ENCODE measurements around the gene TAF6. TPM values are rescaled to one million over a fixed set of nuclear protein-coding genes. Genes with fewer than 3 reads are reported as not detected.
A peak's percentile ranks its signal among the peaks of the same experiment; 100 is the strongest.

TAF6 gene
- total and polyA plus RNA-seq, 4 donors, result 25.3 to 73.2 (median 44.3) TPM

DNA sequence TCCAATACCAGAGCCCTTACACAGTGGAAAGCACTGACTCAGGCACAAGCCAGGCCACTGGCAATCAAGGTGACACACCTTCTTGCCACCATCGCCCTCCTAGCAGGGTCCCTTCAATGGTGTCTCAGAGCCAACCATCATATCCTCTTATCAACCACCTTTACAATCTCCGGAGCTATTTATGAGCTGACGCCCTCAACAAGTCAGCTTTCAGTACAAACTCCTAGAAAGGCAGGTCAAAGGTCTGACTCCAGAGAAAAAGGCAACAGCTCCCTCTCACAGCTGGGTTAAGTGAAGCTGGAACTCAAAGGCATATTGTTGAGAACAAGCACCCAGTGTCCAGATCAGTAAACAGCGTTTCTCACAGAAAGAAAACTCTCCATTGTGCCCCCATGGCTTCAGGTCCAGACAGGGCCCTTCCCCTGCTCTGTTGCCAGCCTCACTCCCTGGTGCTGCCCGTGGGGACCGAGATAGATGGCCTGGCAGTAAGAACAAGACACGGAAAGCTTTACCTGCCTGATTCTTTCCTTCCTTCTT is 40.1 kb downstream of the TAF6 start:
- Histone ChIP-seq H3K4me3 (ENCODE audit: low read depth, low read length) (no peak overlapping the region), H3K9me3 (ENCODE audit: control insufficient read depth, insufficient read depth, low read length) (no peaks in the 10 kb centered on the region), H3K27me3 (ENCODE audit: control insufficient read depth, insufficient read depth, low read length) (no peaks in the 10 kb centered on the region), H3K27ac (ENCODE audit: low read depth, low read length) (peak overlapping the region; percentile 76), H3K4me1 (ENCODE audit: control insufficient read depth, insufficient read depth, low read length) (peaks cover 25% of the 10 kb centered on the region), H3K36me3 (ENCODE audit: control insufficient read depth, insufficient read depth, low read length) (peaks cover 55% of the 10 kb centered on the region)
- WGBS (ENCODE audit: insufficient coverage), result 74% methylated on average over 6 of the region's 7 CpGs
- peak in 1 of 6 donors; percentile 62 for DNase-seq (ENCODE audit: low read depth in 4 of 6, low spot score in 6 of 6)

DNA sequence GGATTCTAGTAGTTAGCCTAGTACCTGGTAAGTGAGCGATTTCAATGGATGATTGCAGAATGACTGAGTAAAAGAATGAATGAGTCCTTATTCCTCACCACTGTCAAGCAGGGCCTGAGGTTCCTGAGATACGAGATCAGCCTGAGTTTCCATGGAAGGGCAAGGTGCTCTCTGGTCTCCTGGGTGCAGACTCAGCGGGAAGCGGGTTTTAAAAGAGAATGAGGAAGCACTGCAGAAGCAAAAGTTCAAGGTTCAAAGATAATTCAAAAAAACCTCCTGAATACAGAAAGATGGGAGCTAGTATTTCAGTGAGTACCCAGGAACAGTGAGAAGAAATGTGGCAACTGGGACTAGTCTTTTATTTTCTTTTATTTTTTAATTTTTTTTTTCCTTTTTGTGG is 42.0 kb downstream of the TAF6 start:
- 83% methylated on average over 2 of the region's 4 CpGs for WGBS (ENCODE audit: insufficient coverage)
- Histone ChIP-seq H3K4me3 (ENCODE audit: low read depth, low read length) (no peak overlapping the region), H3K9me3 (ENCODE audit: control insufficient read depth, insufficient read depth, low read length) (no peaks in the 10 kb centered on the region), H3K4me1 (ENCODE audit: control insufficient read depth, insufficient read depth, low read length) (peaks cover 20% of the 10 kb centered on the region), H3K27ac (ENCODE audit: low read depth, low read length) (no peak overlapping the region), H3K27me3 (ENCODE audit: control insufficient read depth, insufficient read depth, low read length) (no peaks in the 10 kb centered on the region), H3K36me3 (ENCODE audit: control insufficient read depth, insufficient read depth, low read length) (peaks cover 73% of the 10 kb centered on the region)
- no peak for DNase-seq (ENCODE audit: low read depth in 4 of 6, low spot score in 6 of 6)

DNA sequence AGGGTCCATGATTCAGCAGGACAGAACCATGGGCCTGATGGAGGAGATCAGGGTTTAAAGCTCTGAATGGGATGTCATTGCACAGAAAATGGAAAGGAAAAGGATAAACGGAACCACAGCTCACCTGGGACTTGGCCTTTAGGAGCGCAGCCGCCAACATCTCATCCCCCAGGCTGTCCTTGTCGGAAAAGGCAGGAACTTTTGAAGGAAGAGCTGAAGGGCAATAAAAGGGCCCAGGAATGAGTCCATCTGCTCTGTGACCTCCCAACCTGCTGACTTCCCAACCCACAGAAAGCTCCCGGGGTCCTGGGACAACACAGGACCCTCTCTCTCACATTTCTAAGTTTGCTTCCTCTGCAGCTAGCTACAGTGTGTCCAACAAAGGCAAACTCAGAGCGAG is 43.7 kb downstream of the TAF6 start:
- H3K4me1 ChIP-seq (ENCODE audit: control insufficient read depth, insufficient read depth, low read length), result peaks cover 13% of the 10 kb centered on the region

DNA sequence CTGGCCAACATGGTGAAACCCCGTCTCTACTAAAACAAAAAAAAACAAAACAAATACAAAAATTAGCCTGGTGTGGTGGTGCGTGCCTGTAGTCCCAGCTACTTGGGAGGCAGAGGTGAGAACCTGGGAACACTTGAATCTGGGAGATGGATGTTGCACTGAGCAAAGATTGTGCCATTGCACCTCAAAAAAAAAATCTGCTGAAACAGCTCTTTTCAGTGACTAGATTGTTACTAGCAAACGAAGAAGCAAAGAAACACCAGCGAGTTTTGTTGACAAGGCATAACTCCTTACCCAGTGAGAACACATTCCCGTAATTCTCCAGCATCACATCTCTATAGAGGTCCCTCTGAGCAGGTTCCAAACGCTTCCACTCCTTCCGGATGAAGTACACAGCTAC is 44.3 kb downstream of the TAF6 start:
- H3K4me1 ChIP-seq (ENCODE audit: control insufficient read depth, insufficient read depth, low read length), result peaks cover 8% of the 10 kb centered on the region
- no peak overlapping the region for H3K27ac ChIP-seq (ENCODE audit: low read depth, low read length)
- no peak overlapping the region for H3K4me3 ChIP-seq (ENCODE audit: low read depth, low read length)
- H3K36me3 ChIP-seq (ENCODE audit: control insufficient read depth, insufficient read depth, low read length), result peaks cover 97% of the 10 kb centered on the region
- no peak for DNase-seq (ENCODE audit: low read depth in 4 of 6, low spot score in 6 of 6)
- WGBS (ENCODE audit: insufficient coverage), result 93% methylated on average over 3 of the region's 7 CpGs
- H3K27me3 ChIP-seq (ENCODE audit: control insufficient read depth, insufficient read depth, low read length), result no peaks in the 10 kb centered on the region
- peaks cover 3% of the 10 kb centered on the region for H3K9me3 ChIP-seq (ENCODE audit: control insufficient read depth, insufficient read depth, low read length)

More for the DNA sequence above, 43.7 kb downstream of the TAF6 start:
- WGBS (ENCODE audit: insufficient coverage), result 100% methylated on average over 6 of the region's 6 CpGs
- peaks cover 91% of the 10 kb centered on the region for H3K36me3 ChIP-seq (ENCODE audit: control insufficient read depth, insufficient read depth, low read length)
- no peaks in the 10 kb centered on the region for H3K27me3 ChIP-seq (ENCODE audit: control insufficient read depth, insufficient read depth, low read length)
- no peak for DNase-seq (ENCODE audit: low read depth in 4 of 6, low spot score in 6 of 6)
- no peak overlapping the region for H3K4me3 ChIP-seq (ENCODE audit: low read depth, low read length)
- peaks cover 3% of the 10 kb centered on the region for H3K9me3 ChIP-seq (ENCODE audit: control insufficient read depth, insufficient read depth, low read length)
- H3K27ac ChIP-seq (ENCODE audit: low read depth, low read length), result no peak overlapping the region

DNA sequence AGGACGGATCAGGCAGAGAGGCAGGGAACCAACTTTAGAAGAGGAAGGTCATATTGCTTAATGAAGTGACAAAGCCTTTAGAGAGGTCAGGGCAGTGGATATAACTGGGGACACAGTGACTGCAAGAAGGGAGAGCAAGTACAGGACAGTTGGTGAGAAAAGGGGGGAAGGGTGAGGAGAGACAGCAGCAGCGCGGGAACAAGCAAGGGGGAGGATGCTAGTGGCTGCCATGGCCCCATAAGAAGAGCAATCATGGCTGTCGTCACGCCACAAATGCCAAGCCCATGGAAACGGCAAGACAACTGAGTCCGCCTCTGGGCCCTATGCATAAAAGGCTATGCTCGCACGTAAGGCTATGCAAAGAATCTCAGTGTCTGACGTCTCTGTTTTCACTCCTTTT is 46.7 kb downstream of the TAF6 start:
- H3K36me3 ChIP-seq (ENCODE audit: control insufficient read depth, insufficient read depth, low read length), result peaks cover 95% of the 10 kb centered on the region
- WGBS (ENCODE audit: insufficient coverage), result 98% methylated on average over 10 of the region's 10 CpGs
- no peaks in the 10 kb centered on the region for H3K27me3 ChIP-seq (ENCODE audit: control insufficient read depth, insufficient read depth, low read length)
- no peak for DNase-seq (ENCODE audit: low read depth in 4 of 6, low spot score in 6 of 6)
- H3K27ac ChIP-seq (ENCODE audit: low read depth, low read length), result no peak overlapping the region
- H3K4me3 ChIP-seq (ENCODE audit: low read depth, low read length), result no peak overlapping the region
- no peaks in the 10 kb centered on the region for H3K4me1 ChIP-seq (ENCODE audit: control insufficient read depth, insufficient read depth, low read length)
- peaks cover 3% of the 10 kb centered on the region for H3K9me3 ChIP-seq (ENCODE audit: control insufficient read depth, insufficient read depth, low read length)

DNA sequence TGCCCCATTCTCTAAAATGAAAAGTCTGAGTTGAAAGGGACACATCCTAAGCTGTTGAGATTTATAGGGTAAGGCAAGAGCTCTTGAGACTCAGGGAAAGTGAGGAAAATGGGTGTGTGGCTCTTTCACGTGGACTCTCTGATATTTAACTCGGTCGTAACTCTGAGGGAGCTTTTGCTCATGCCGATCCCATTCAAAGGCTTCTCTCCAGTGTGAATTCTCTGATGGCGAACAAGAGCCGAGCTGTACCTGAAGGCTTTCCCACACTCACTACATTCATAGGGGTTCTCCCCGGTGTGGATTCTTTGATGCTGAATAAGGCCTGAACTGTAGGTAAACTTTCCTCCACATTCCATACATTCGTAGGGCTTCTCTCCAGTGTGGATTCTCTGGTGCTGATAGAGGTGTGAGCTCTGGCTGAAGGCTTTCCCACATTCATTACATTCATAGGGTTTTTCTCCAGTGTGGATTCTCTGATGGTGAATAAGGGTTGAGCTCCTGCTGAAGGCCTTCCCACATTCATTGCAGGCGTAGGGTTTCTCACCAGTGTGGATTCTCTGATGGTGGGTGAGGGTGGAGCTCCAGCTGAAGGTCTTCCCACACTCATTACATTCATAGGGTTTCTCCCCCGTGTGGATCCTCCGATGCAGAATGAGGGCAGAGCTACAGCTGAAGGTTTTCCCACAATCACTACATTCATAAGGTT is 48.0 kb downstream of the TAF6 start:
- Histone ChIP-seq H3K4me1 (ENCODE audit: control insufficient read depth, insufficient read depth, low read length) (no peaks in the 10 kb centered on the region), H3K27me3 (ENCODE audit: control insufficient read depth, insufficient read depth, low read length) (no peaks in the 10 kb centered on the region), H3K4me3 (ENCODE audit: low read depth, low read length) (no peak overlapping the region), H3K36me3 (ENCODE audit: control insufficient read depth, insufficient read depth, low read length) (peaks cover 85% of the 10 kb centered on the region), H3K27ac (ENCODE audit: low read depth, low read length) (no peak overlapping the region), H3K9me3 (ENCODE audit: control insufficient read depth, insufficient read depth, low read length) (peaks cover 3% of the 10 kb centered on the region)
- no peak for DNase-seq (ENCODE audit: low read depth in 4 of 6, low spot score in 6 of 6)
- no CpG with 5 or more reads among the region's 11 CpGs for WGBS (ENCODE audit: insufficient coverage)

DNA sequence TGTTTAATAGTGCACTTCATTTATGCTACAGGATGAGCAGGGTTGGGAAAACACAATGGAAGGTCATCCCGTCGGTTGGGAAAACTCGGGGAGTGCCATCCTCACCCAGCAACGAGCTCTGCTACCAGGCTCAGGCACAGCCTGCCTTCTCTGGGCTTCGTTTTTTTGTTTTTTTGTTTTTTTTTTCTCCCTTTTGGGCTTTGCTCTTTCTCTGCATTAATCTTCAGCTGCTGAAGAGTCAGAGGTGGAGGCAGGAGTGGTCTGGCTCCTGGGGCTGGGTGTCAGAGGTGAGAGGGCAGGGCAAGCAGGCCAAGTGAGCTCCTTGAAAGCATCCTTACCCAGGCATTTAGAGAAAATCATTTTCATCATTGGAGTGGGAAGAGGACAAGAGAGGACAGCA is 49.2 kb downstream of the TAF6 start:
- WGBS (ENCODE audit: insufficient coverage), result 96% methylated on average over 4 of the region's 5 CpGs
- Histone ChIP-seq H3K4me3 (ENCODE audit: low read depth, low read length) (no peak overlapping the region), H3K4me1 (ENCODE audit: control insufficient read depth, insufficient read depth, low read length) (no peaks in the 10 kb centered on the region), H3K27me3 (ENCODE audit: control insufficient read depth, insufficient read depth, low read length) (no peaks in the 10 kb centered on the region), H3K27ac (ENCODE audit: low read depth, low read length) (no peak overlapping the region), H3K9me3 (ENCODE audit: control insufficient read depth, insufficient read depth, low read length) (peaks cover 3% of the 10 kb centered on the region), H3K36me3 (ENCODE audit: control insufficient read depth, insufficient read depth, low read length) (peaks cover 81% of the 10 kb centered on the region)
- no peak for DNase-seq (ENCODE audit: low read depth in 4 of 6, low spot score in 6 of 6)

DNA sequence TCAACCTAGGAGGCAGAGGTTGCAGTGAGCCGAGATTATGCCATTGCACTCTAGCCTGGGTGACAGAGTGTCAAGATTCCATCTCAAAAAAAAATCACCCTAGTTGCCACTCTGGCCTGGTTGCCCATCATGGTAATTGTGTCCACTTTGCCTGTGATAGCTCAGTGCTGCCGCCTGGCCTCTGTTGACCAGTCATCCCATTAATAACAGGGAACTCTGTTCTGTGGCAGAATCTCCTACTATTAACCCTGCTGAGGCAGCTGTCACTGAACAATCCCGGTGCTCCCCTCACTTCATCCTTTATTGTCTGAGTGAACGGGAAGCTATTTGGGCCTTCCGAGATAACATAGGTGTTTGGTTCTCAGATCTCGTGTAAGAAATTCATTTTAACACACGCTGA is 52.2 kb downstream of the TAF6 start:
- H3K36me3 ChIP-seq (ENCODE audit: control insufficient read depth, insufficient read depth, low read length), result peaks cover 74% of the 10 kb centered on the region
- no peak for DNase-seq (ENCODE audit: low read depth in 4 of 6, low spot score in 6 of 6)

DNA sequence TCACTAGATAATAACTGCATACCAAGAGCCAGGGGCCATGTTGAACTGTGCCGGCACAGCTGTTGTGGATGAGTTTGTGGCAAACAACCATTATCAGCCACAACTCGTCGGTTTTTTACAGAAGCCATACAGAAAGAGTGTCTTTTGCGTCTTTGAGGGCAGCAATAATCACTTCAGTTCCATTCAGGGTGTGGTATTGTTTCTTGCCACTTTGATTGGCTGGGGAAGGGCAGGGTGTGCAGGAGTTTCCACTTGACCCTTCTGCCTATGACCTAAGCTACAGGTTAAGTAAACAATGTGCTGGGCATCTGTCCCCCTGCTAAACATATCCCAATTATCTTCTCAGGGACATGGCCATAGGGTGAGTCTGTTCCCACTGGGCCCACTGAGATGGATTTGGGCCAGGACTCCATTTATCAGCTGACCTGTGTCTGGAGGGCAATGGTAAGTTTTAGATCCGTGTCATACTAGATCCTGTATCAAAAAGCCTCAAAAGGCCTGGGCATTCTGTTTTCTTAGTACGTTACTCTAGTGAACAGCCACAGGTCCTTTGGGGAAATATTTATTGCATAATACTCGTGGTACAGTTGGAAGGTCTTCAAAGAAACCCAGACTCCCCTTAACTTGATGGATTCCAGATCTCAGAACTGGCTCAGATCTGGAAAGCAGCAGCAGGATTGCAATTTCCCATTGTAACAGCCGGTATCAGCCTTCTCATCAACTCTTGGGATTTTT is 53.5 kb downstream of the TAF6 start:
- Histone ChIP-seq H3K27ac (ENCODE audit: low read depth, low read length) (no peak overlapping the region), H3K27me3 (ENCODE audit: control insufficient read depth, insufficient read depth, low read length) (no peaks in the 10 kb centered on the region), H3K9me3 (ENCODE audit: control insufficient read depth, insufficient read depth, low read length) (no peaks in the 10 kb centered on the region), H3K4me1 (ENCODE audit: control insufficient read depth, insufficient read depth, low read length) (no peaks in the 10 kb centered on the region), H3K4me3 (ENCODE audit: low read depth, low read length) (no peak overlapping the region), H3K36me3 (ENCODE audit: control insufficient read depth, insufficient read depth, low read length) (peaks cover 72% of the 10 kb centered on the region)
- 75% methylated on average over 6 of the region's 8 CpGs for WGBS (ENCODE audit: insufficient coverage)
- DNase-seq (ENCODE audit: low read depth in 4 of 6, low spot score in 6 of 6), result peak in 1 of 6 donors; percentile 36

More for the DNA sequence above, 52.2 kb downstream of the TAF6 start:
- H3K4me3 ChIP-seq (ENCODE audit: low read depth, low read length), result no peak overlapping the region
- H3K9me3 ChIP-seq (ENCODE audit: control insufficient read depth, insufficient read depth, low read length), result peaks cover 3% of the 10 kb centered on the region
- WGBS (ENCODE audit: insufficient coverage), result 89% methylated on average over 5 of the region's 7 CpGs
- no peak overlapping the region for H3K27ac ChIP-seq (ENCODE audit: low read depth, low read length)
- no peaks in the 10 kb centered on the region for H3K4me1 ChIP-seq (ENCODE audit: control insufficient read depth, insufficient read depth, low read length)
- no peaks in the 10 kb centered on the region for H3K27me3 ChIP-seq (ENCODE audit: control insufficient read depth, insufficient read depth, low read length)
